Astrocyte (in vitro differentiated cells and primary cell): ENCODE measurements around the gene LAMA3.

Experiments used
- EZH2 ChIP-seq: IDR thresholded peaks from 2 replicates; pipeline ENCODE4 v1.6.1; 2012; ENCODE audit warnings: mild to moderate bottlenecking, low read length, inconsistent platforms; ENCODE audit not compliant: insufficient read depth
- TF ChIP-seq, protein P1 (sequence below): IDR thresholded peaks from 2 replicates; pipeline ENCODE4 v1.5.1; 2011; ENCODE audit warnings: low read depth, mild to moderate bottlenecking, inconsistent platforms, low read length, moderate library complexity; ENCODE audit not compliant: insufficient read depth

DNA sequence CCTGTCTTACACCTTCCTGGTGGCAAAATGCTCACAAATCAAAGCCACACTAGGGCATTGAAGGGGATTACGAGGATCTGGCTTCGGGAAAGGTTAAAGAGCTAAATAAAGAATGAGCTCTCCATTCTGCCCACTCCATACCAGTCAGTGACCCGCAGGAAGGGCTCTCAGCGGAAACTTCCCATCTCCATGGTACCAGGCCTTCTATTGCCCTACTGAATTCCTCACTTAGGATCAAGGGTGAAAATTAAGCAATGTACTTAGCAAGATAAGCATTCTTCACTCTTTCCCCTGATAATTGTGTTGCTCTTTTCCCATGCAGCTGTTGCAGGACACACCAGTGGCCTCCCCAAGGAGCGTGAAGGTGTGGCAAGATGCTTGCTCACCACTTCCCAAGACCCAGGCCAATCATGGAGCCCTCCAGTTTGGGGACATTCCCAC is 249.7 kb downstream of the LAMA3 start:
- TF ChIP-seq, protein P1, sequence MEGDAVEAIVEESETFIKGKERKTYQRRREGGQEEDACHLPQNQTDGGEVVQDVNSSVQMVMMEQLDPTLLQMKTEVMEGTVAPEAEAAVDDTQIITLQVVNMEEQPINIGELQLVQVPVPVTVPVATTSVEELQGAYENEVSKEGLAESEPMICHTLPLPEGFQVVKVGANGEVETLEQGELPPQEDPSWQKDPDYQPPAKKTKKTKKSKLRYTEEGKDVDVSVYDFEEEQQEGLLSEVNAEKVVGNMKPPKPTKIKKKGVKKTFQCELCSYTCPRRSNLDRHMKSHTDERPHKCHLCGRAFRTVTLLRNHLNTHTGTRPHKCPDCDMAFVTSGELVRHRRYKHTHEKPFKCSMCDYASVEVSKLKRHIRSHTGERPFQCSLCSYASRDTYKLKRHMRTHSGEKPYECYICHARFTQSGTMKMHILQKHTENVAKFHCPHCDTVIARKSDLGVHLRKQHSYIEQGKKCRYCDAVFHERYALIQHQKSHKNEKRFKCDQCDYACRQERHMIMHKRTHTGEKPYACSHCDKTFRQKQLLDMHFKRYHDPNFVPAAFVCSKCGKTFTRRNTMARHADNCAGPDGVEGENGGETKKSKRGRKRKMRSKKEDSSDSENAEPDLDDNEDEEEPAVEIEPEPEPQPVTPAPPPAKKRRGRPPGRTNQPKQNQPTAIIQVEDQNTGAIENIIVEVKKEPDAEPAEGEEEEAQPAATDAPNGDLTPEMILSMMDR: no peak
- no peak for TF ChIP-seq EZH2
